ENCODE data around the gene AMBP. TPM values are rescaled to one million over a fixed set of nuclear protein-coding genes. Genes with fewer than 3 reads are reported as not detected.

AMBP gene
- polyA plus RNA-seq, 12 donors: 0.13 to 19.9 (median 0.54) TPM; not detected in 3

- DNase-seq: peak; percentile 32
These were observed 44.5 kb downstream of the AMBP start for GRCh38 chr9:114033397-114034103.

- DNase-seq: no peak
These were observed 45.9 kb downstream of the AMBP start for GRCh38 chr9:114031948-114032840.

- no peak for DNase-seq
These were observed 47.0 kb downstream of the AMBP start for GRCh38 chr9:114031037-114031630.

GRCh38 chr9:114030364-114030763 lies 47.7 kb downstream of the AMBP start:
- DNase-seq: no peak

GRCh38 chr9:114029311-114030170 lies 48.6 kb downstream of the AMBP start:
- no peak for DNase-seq

- DNase-seq: no peak
These were observed 49.5 kb downstream of the AMBP start for GRCh38 chr9:114028646-114029045.

GRCh38 chr9:114027863-114028465 lies 50.1 kb downstream of the AMBP start:
- DNase-seq: no peak

GRCh38 chr9:114027159-114027862 lies 50.8 kb downstream of the AMBP start:
- DNase-seq: no peak

- DNase-seq: no peak
These were observed 51.8 kb downstream of the AMBP start for GRCh38 chr9:114026335-114026734.

GRCh38 chr9:114025760-114026159 lies 52.3 kb downstream of the AMBP start:
- no peak for DNase-seq

GRCh38 chr9:114025196-114025753 lies 52.8 kb downstream of the AMBP start:
- no peak for DNase-seq

- DNase-seq: no peak
These were observed 54.1 kb downstream of the AMBP start for GRCh38 chr9:114023961-114024360.

GRCh38 chr9:114021578-114021977 lies 56.5 kb downstream of the AMBP start:
- no peak for DNase-seq

- no peak for DNase-seq
These were observed 60.1 kb downstream of the AMBP start for GRCh38 chr9:114017741-114018715.

GRCh38 chr9:114016629-114017423 lies 61.3 kb downstream of the AMBP start:
- DNase-seq: no peak

GRCh38 chr9:114016101-114016500 lies 62.0 kb downstream of the AMBP start:
- no peak for DNase-seq

- no peak for DNase-seq
These were observed 62.5 kb downstream of the AMBP start for GRCh38 chr9:114015607-114016006.

GRCh38 chr9:114014044-114014443 lies 64.1 kb downstream of the AMBP start:
- no peak for DNase-seq
